Limb (tissue), 2 donors: ENCODE measurements around the gene MINDY4.
A peak's percentile ranks its signal among the peaks of the same experiment; 100 is the strongest.

Experiments used
- DNase-seq, 2 donors: peaks; one replicate each; pipeline ENCODE4 v3.0.0-alpha.2; 2016; ENCODE audit errors: extremely low spot score in 2 of 2

MINDY4 gene

GRCh38 chr7:30900803-30901362 lies 129.7 kb downstream of the MINDY4 start:
- no peak for DNase-seq

GRCh38 chr7:30901856-30902255 lies 130.6 kb downstream of the MINDY4 start:
- DNase-seq = no peak

GRCh38 chr7:30902466-30902865 lies 131.2 kb downstream of the MINDY4 start:
- no peak for DNase-seq

- DNase-seq = no peak
Observed at GRCh38 chr7:30903146-30903545, 131.9 kb downstream of the MINDY4 start.

GRCh38 chr7:30904561-30904960 lies 133.3 kb downstream of the MINDY4 start:
- no peak for DNase-seq

- no peak for DNase-seq
Observed at GRCh38 chr7:30905078-30906012, 134.1 kb downstream of the MINDY4 start.

GRCh38 chr7:30906014-30906413 lies 134.8 kb downstream of the MINDY4 start:
- no peak for DNase-seq

- DNase-seq = no peak
Observed at GRCh38 chr7:30906515-30907240, 135.5 kb downstream of the MINDY4 start.

GRCh38 chr7:30907527-30908267 lies 136.5 kb downstream of the MINDY4 start:
- no peak for DNase-seq

- no peak for DNase-seq
Observed at GRCh38 chr7:30908681-30909080, 137.5 kb downstream of the MINDY4 start.

GRCh38 chr7:30909431-30909830 lies 138.2 kb downstream of the MINDY4 start:
- DNase-seq = no peak

- DNase-seq = no peak
Observed at GRCh38 chr7:30910411-30911073, 139.3 kb downstream of the MINDY4 start.

GRCh38 chr7:30911133-30911532 lies 139.9 kb downstream of the MINDY4 start:
- no peak for DNase-seq

- DNase-seq = peak; percentile 84 to 87
Observed at GRCh38 chr7:30911561-30911969, 140.3 kb downstream of the MINDY4 start, which contains the start of gene AQP1. TSS of gene AQP1 (plus strand) at chr7:30911853. CDS start at chr7:30911910, 57 bp downstream.

GRCh38 chr7:30912021-30912730 lies 141.0 kb downstream of the MINDY4 start:
- DNase-seq = no peak

GRCh38 chr7:30912731-30912985 lies 141.4 kb downstream of the MINDY4 start:
- DNase-seq = no peak

GRCh38 chr7:30912986-30913811 lies 142.0 kb downstream of the MINDY4 start:
- no peak for DNase-seq

- no peak for DNase-seq
Observed at GRCh38 chr7:30913821-30914515, 142.8 kb downstream of the MINDY4 start.

GRCh38 chr7:30914596-30914995 lies 143.4 kb downstream of the MINDY4 start:
- DNase-seq = no peak
